ENCODE results near the gene SCARB1. TPM values are rescaled to one million over a fixed set of nuclear protein-coding genes. Genes with fewer than 3 reads are reported as not detected.

SCARB1 gene
- total and polyA plus RNA-seq, 2 of the 13 experiments (the other 11 are each of a cell fraction or from before 2014, with no cell fraction given) = 63.4 to 160 TPM

DNA sequence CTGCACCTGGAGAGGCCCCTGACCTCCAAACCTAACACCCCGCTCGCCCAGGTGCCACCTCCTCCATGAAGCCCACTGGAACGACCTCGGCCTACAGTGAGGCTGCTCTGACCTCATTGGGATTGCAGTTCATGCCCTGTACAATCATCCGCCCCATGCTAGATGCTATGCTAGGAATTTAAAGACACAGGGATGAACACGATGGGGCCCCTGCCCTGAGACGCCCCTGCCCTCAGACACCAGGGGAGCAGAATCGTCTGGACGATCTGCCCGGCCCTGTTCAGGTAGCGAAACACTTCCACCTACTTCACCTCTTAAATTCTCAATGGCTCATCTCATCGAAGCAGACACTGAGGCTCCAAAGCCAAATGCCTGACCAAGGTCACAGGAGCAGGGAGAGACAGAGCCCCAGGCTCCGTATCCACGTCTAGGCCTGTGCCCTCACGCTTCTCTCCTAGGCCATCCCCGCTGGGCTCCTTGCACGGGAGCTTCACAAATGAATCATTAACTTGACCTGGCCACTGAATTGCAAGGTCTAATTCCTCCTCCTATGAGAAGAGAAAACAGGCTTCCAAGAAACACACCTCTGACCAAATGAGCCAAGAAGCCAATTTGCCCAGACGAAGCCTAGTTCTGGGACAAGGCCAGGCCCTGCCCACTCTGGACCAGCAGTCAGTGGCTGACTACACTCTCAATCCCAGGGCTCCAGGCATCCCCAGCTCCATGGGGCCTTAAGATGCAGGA lies 35.2 kb downstream of the SCARB1 start (continued):
- TF ChIP-seq, protein P1, sequence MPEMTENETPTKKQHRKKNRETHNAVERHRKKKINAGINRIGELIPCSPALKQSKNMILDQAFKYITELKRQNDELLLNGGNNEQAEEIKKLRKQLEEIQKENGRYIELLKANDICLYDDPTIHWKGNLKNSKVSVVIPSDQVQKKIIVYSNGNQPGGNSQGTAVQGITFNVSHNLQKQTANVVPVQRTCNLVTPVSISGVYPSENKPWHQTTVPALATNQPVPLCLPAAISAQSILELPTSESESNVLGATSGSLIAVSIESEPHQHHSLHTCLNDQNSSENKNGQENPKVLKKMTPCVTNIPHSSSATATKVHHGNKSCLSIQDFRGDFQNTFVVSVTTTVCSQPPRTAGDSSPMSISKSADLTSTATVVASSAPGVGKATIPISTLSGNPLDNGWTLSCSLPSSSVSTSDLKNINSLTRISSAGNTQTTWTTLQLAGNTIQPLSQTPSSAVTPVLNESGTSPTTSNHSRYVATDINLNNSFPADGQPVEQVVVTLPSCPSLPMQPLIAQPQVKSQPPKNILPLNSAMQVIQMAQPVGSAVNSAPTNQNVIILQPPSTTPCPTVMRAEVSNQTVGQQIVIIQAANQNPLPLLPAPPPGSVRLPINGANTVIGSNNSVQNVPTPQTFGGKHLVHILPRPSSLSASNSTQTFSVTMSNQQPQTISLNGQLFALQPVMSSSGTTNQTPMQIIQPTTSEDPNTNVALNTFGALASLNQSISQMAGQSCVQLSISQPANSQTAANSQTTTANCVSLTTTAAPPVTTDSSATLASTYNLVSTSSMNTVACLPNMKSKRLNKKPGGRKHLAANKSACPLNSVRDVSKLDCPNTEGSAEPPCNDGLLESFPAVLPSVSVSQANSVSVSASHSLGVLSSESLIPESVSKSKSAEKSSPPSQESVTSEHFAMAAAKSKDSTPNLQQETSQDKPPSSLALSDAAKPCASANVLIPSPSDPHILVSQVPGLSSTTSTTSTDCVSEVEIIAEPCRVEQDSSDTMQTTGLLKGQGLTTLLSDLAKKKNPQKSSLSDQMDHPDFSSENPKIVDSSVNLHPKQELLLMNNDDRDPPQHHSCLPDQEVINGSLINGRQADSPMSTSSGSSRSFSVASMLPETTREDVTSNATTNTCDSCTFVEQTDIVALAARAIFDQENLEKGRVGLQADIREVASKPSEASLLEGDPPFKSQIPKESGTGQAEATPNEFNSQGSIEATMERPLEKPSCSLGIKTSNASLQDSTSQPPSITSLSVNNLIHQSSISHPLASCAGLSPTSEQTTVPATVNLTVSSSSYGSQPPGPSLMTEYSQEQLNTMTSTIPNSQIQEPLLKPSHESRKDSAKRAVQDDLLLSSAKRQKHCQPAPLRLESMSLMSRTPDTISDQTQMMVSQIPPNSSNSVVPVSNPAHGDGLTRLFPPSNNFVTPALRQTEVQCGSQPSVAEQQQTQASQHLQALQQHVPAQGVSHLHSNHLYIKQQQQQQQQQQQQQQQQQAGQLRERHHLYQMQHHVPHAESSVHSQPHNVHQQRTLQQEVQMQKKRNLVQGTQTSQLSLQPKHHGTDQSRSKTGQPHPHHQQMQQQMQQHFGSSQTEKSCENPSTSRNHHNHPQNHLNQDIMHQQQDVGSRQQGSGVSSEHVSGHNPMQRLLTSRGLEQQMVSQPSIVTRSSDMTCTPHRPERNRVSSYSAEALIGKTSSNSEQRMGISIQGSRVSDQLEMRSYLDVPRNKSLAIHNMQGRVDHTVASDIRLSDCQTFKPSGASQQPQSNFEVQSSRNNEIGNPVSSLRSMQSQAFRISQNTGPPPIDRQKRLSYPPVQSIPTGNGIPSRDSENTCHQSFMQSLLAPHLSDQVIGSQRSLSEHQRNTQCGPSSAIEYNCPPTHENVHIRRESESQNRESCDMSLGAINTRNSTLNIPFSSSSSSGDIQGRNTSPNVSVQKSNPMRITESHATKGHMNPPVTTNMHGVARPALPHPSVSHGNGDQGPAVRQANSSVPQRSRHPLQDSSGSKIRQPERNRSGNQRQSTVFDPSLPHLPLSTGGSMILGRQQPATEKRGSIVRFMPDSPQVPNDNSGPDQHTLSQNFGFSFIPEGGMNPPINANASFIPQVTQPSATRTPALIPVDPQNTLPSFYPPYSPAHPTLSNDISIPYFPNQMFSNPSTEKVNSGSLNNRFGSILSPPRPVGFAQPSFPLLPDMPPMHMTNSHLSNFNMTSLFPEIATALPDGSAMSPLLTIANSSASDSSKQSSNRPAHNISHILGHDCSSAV (CRISPR knock-in tag; IDR thresholded peaks at IDR 0.05; ENCODE audit: borderline replicate concordance) = no peak
- TF ChIP-seq NR2F1 (CRISPR knock-in tag; IDR thresholded peaks at IDR 0.05) = no peak
- TF ChIP-seq TERF1 (CRISPR knock-in tag; IDR thresholded peaks at IDR 0.05) = no peak
- no peak for TF ChIP-seq SRSF9 (IDR thresholded peaks at IDR 0.05; ENCODE audit: borderline replicate concordance, insufficient read depth, low read depth, low read length, poor library complexity, severe bottlenecking)
- TF ChIP-seq, protein P2, sequence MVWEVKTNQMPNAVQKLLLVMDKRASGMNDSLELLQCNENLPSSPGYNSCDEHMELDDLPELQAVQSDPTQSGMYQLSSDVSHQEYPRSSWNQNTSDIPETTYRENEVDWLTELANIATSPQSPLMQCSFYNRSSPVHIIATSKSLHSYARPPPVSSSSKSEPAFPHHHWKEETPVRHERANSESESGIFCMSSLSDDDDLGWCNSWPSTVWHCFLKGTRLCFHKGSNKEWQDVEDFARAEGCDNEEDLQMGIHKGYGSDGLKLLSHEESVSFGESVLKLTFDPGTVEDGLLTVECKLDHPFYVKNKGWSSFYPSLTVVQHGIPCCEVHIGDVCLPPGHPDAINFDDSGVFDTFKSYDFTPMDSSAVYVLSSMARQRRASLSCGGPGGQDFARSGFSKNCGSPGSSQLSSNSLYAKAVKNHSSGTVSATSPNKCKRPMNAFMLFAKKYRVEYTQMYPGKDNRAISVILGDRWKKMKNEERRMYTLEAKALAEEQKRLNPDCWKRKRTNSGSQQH (CRISPR knock-in tag; IDR thresholded peaks at IDR 0.05; ENCODE audit: low read depth) = no peak
- no peak for TF ChIP-seq ARID2 (CRISPR knock-in tag; IDR thresholded peaks at IDR 0.05; ENCODE audit: borderline replicate concordance)
- TF ChIP-seq SP4 (CRISPR knock-in tag; IDR thresholded peaks at IDR 0.05) = no peak
- no peak for TF ChIP-seq PHF20 (CRISPR knock-in tag; IDR thresholded peaks at IDR 0.05)
- no peak for TF ChIP-seq ZNF441 (CRISPR knock-in tag; IDR thresholded peaks at IDR 0.05; ENCODE audit: borderline replicate concordance)
- no peak for TF ChIP-seq ZZZ3 (CRISPR knock-in tag; IDR thresholded peaks at IDR 0.05; ENCODE audit: borderline replicate concordance)
- TF ChIP-seq MAZ (IDR thresholded peaks at IDR 0.05; ENCODE audit: borderline replicate concordance, low read depth, low read length) = 0 out of 2 replicates have a peak, but pooled peaks have one; percentile 32
- TF ChIP-seq MAZ (CRISPR knock-in tag; IDR thresholded peaks at IDR 0.05; ENCODE audit: low read depth) = no peak
- no peak for TF ChIP-seq FOXA1 (IDR thresholded peaks at IDR 0.05)
- no peak; the same call in 1 of the 2 replicates for TF ChIP-seq FOXA1 (CRISPR knock-in tag; IDR thresholded peaks at IDR 0.05)
